Activated CD8-positive, alpha-beta memory T cell treated with anti-CD3 and anti-CD28 coated beads, Interleukin-2, amount 10 ng/mL, durations not matched to agents 7 days and 5 days (primary cell): ENCODE data around the gene EHD1. TPM values are rescaled to one million over a fixed set of nuclear protein-coding genes. Genes with fewer than 3 reads are reported as not detected.
A peak's percentile ranks its signal among the peaks of the same experiment; 100 is the strongest.

Experiments
- ATAC-seq: fragments of 150-1000 bp; cut with Tn5 transposase; one replicate; pipeline ENCODE4 v1.10.0; 2021; ENCODE audit warnings: moderate library complexity
- CTCF ChIA-PET: fragments of 350-600 bp; sonication (Branson Sonifier 250); formaldehyde crosslinking; loops from one replicate; lab custom pipeline; 2021; ENCODE audit warnings: antibody characterized with exemption; lab: Charles Lee
- DNase-seq: peaks from one replicate; pipeline ENCODE4 v3.0.0-alpha.2; 2020
- H3K27ac Mint-ChIP-seq: one replicate; pipeline ENCODE4 v1.8.0; 2021; ENCODE audit warnings: mild to moderate bottlenecking, mixed read lengths
- H3K27me3 Mint-ChIP-seq: one replicate; pipeline ENCODE4 v1.8.0; 2021; ENCODE audit warnings: mixed read lengths
- H3K36me3 Mint-ChIP-seq: one replicate; pipeline ENCODE4 v1.8.0; 2021; ENCODE audit warnings: mild to moderate bottlenecking, mixed read lengths
- H3K4me1 Mint-ChIP-seq: one replicate; pipeline ENCODE4 v1.8.0; 2021; ENCODE audit warnings: mixed read lengths
- H3K4me3 Mint-ChIP-seq: one replicate; pipeline ENCODE4 v1.8.0; 2021; ENCODE audit warnings: mild to moderate bottlenecking, moderate library complexity, mixed read lengths
- H3K9me3 Mint-ChIP-seq: one replicate; pipeline ENCODE4 v1.8.0; 2022; ENCODE audit warnings: low read depth, mixed read lengths
- total RNA-seq, 2 experiments: library from RNA; stranded (reverse); gene quantifications; one replicate each; pipeline ENCODE4 v1.2.3, GENCODE V29; 2021

EHD1 gene
- total RNA-seq, 2 experiments from 2014 or later: 149 to 155 TPM

GRCh38 chr11:64916775-64917662 lies 38.6 kb upstream of the EHD1 start, which contains the start of gene ATG2A:
Gene ATG2A (minus strand): TSS chr11:64917209. CDS start chr11:64917135, 74 bp downstream.
- peak within 1 kb of the TSS; percentile 88 for H3K4me3 Mint-ChIP-seq
- H3K27me3 Mint-ChIP-seq: no peaks in the 10 kb centered on the region
- H3K27ac Mint-ChIP-seq: peak within 1 kb of the TSS; percentile 92
- peaks cover 18% of the 10 kb centered on the region for H3K4me1 Mint-ChIP-seq
- ATAC-seq (peak; percentile 98), DNase-seq (peak; percentile 99)
- H3K9me3 Mint-ChIP-seq: no peaks in the 10 kb centered on the region
- CTCF ChIA-PET: interaction anchor here (1.0 to 2.1 kb wide), 7 partner anchors 23 to 201 kb away, joined by 3 to 9 read pairs (median 4); partner anchors contain the start of gene CDC42BPG
- H3K36me3 Mint-ChIP-seq: peaks cover 2% of the 10 kb centered on the region

GRCh38 chr11:64916040-64916774 lies 37.8 kb upstream of the EHD1 start:
- DNase-seq (peak; percentile 83), ATAC-seq (peak; percentile 14)
- peaks cover 2% of the 10 kb centered on the region for H3K36me3 Mint-ChIP-seq
- no peaks in the 10 kb centered on the region for H3K9me3 Mint-ChIP-seq
- H3K27ac Mint-ChIP-seq: peak overlapping the region; percentile 92
- H3K4me1 Mint-ChIP-seq: peaks cover 18% of the 10 kb centered on the region
- CTCF ChIA-PET: interaction anchor here (1.1 to 1.4 kb wide), 5 partner anchors 22 to 72 kb away, joined by 3 to 6 read pairs (median 4); partner anchors contain the start of gene CDC42BPG
- H3K4me3 Mint-ChIP-seq: peak overlapping the region; percentile 88
- no peaks in the 10 kb centered on the region for H3K27me3 Mint-ChIP-seq

GRCh38 chr11:64915376-64915887 lies 37.0 kb upstream of the EHD1 start:
- ATAC-seq (no peak), DNase-seq (no peak)
- H3K27ac Mint-ChIP-seq: peak overlapping the region; percentile 92
- peaks cover 4% of the 10 kb centered on the region for H3K36me3 Mint-ChIP-seq
- no peaks in the 10 kb centered on the region for H3K9me3 Mint-ChIP-seq
- CTCF ChIA-PET: interaction anchor here (1.1 to 1.2 kb wide), 2 partner anchors 21 to 27 kb away, joined by 4 to 6 read pairs; no protein-coding TSS in a partner anchor
- peak overlapping the region; percentile 88 for H3K4me3 Mint-ChIP-seq
- no peaks in the 10 kb centered on the region for H3K27me3 Mint-ChIP-seq
- peaks cover 18% of the 10 kb centered on the region for H3K4me1 Mint-ChIP-seq

- no peaks in the 10 kb centered on the region for H3K27me3 Mint-ChIP-seq
- no peak overlapping the region for H3K27ac Mint-ChIP-seq
- ATAC-seq: no peak
- peaks cover 18% of the 10 kb centered on the region for H3K4me1 Mint-ChIP-seq
- no peak overlapping the region for H3K4me3 Mint-ChIP-seq
- CTCF ChIA-PET: no interaction called here
- no peaks in the 10 kb centered on the region for H3K9me3 Mint-ChIP-seq
- peaks cover 4% of the 10 kb centered on the region for H3K36me3 Mint-ChIP-seq
- DNase-seq: no peak
These were observed 35.7 kb upstream of the EHD1 start for GRCh38 chr11:64914123-64914522.

GRCh38 chr11:64913171-64913727 lies 34.8 kb upstream of the EHD1 start:
- no peak overlapping the region for H3K4me3 Mint-ChIP-seq
- peaks cover 17% of the 10 kb centered on the region for H3K4me1 Mint-ChIP-seq
- no peaks in the 10 kb centered on the region for H3K9me3 Mint-ChIP-seq
- CTCF ChIA-PET: interaction anchor here (1.3 to 2.6 kb wide), 2 partner anchors 65 to 115 kb away, joined by 3 to 8 read pairs; no protein-coding TSS in a partner anchor
- H3K27me3 Mint-ChIP-seq: no peaks in the 10 kb centered on the region
- ATAC-seq (no peak), DNase-seq (no peak)
- H3K36me3 Mint-ChIP-seq: peaks cover 4% of the 10 kb centered on the region
- no peak overlapping the region for H3K27ac Mint-ChIP-seq

- CTCF ChIA-PET: interaction anchor here (1.2 to 2.6 kb wide), 3 partner anchors 42 to 117 kb away, joined by 3 to 8 read pairs (median 3); no protein-coding TSS in a partner anchor
- H3K36me3 Mint-ChIP-seq: peaks cover 4% of the 10 kb centered on the region
These were observed 33.3 kb upstream of the EHD1 start for GRCh38 chr11:64911689-64912088.

GRCh38 chr11:64911142-64911541 lies 32.7 kb upstream of the EHD1 start:
- H3K27ac Mint-ChIP-seq: no peak overlapping the region
- H3K36me3 Mint-ChIP-seq: peaks cover 4% of the 10 kb centered on the region
- no peaks in the 10 kb centered on the region for H3K27me3 Mint-ChIP-seq
- H3K4me1 Mint-ChIP-seq: peaks cover 4% of the 10 kb centered on the region
- CTCF ChIA-PET: interaction anchor here (1.2 to 2.6 kb wide), 2 partner anchors 41 to 63 kb away, joined by 3 to 8 read pairs; no protein-coding TSS in a partner anchor
- H3K9me3 Mint-ChIP-seq: no peaks in the 10 kb centered on the region
- DNase-seq (no peak), ATAC-seq (no peak)
- no peak overlapping the region for H3K4me3 Mint-ChIP-seq

More at GRCh38 chr11:64911689-64912088, 33.3 kb upstream of the EHD1 start:
- H3K4me3 Mint-ChIP-seq: no peak overlapping the region
- no peaks in the 10 kb centered on the region for H3K27me3 Mint-ChIP-seq
- ATAC-seq (no peak), DNase-seq (no peak)
- no peaks in the 10 kb centered on the region for H3K9me3 Mint-ChIP-seq
- no peak overlapping the region for H3K27ac Mint-ChIP-seq
- H3K4me1 Mint-ChIP-seq: peaks cover 7% of the 10 kb centered on the region

- Mint-ChIP-seq H3K27ac (no peak overlapping the region), H3K36me3 (peaks cover 4% of the 10 kb centered on the region), H3K9me3 (no peaks in the 10 kb centered on the region), H3K4me1 (no peaks in the 10 kb centered on the region), H3K4me3 (no peak overlapping the region), H3K27me3 (no peaks in the 10 kb centered on the region)
- DNase-seq (no peak), ATAC-seq (no peak)
- CTCF ChIA-PET: no interaction called here
These were observed 32.2 kb upstream of the EHD1 start for GRCh38 chr11:64910451-64911093.

GRCh38 chr11:64909653-64910343 lies 31.4 kb upstream of the EHD1 start:
- Mint-ChIP-seq H3K9me3 (no peaks in the 10 kb centered on the region), H3K4me1 (no peaks in the 10 kb centered on the region), H3K27me3 (no peaks in the 10 kb centered on the region), H3K27ac (no peak overlapping the region), H3K4me3 (no peak overlapping the region), H3K36me3 (peaks cover 7% of the 10 kb centered on the region)
- CTCF ChIA-PET: no interaction called here
- DNase-seq: no peak
- ATAC-seq: no peak

- Mint-ChIP-seq H3K9me3 (no peaks in the 10 kb centered on the region), H3K4me3 (no peak overlapping the region), H3K36me3 (peaks cover 7% of the 10 kb centered on the region), H3K27ac (no peak overlapping the region), H3K27me3 (no peaks in the 10 kb centered on the region), H3K4me1 (no peaks in the 10 kb centered on the region)
- no peak for DNase-seq
- CTCF ChIA-PET: no interaction called here
- ATAC-seq: no peak
These were observed 30.3 kb upstream of the EHD1 start for GRCh38 chr11:64908766-64909165.

GRCh38 chr11:64906314-64906635 lies 27.9 kb upstream of the EHD1 start:
- Mint-ChIP-seq H3K27me3 (no peaks in the 10 kb centered on the region), H3K27ac (no peak overlapping the region), H3K9me3 (no peaks in the 10 kb centered on the region), H3K36me3 (peaks cover 6% of the 10 kb centered on the region), H3K4me1 (peaks cover 3% of the 10 kb centered on the region), H3K4me3 (no peak overlapping the region)
- DNase-seq (no peak), ATAC-seq (no peak)
- CTCF ChIA-PET: interaction anchor here (1.2 kb wide), 1 partner anchor 12 kb away, joined by 3 read pairs; no protein-coding TSS in a partner anchor
